HL-60 (cell line): Measurements from ENCODE around the gene ESRRB.

Experiments used
- CTCF ChIP-seq: IDR thresholded peaks from one replicate; pipeline ENCODE4 v1.5.1; 2011; ENCODE audit warnings: low read length, control low read depth, inconsistent platforms; ENCODE audit not compliant: insufficient read depth
- REST ChIP-seq: IDR thresholded peaks from 2 replicates; pipeline ENCODE4 v1.6.1; 2012; ENCODE audit warnings: low read depth; ENCODE audit not compliant: insufficient replicate concordance

- TF ChIP-seq CTCF (no peak), REST (no peak)
Observed at GRCh38 chr14:76499399-76499798, 123.5 kb downstream of the ESRRB start.
